CD4-positive, alpha-beta T cell treated with Interleukin-15 for 1 hour (primary cell): ENCODE data around the gene IMMP2L.
"Not testable (repeated sequence)": the region's sequence is repeated elsewhere in the genome, so short reads cannot be mapped to it uniquely, and the experiment has no call there.

Experiments used
- DNase-seq: peaks from one replicate; pipeline ENCODE4 v3.0.0-alpha.2; 2020

IMMP2L gene

GRCh38 chr7:111459065-111459756, 103.1 kb downstream of the IMMP2L start:
- no peak for DNase-seq

GRCh38 chr7:111450705-111451104, 111.6 kb downstream of the IMMP2L start:
- DNase-seq: not testable (repeated sequence)

- DNase-seq: not testable (repeated sequence)
Observed at GRCh38 chr7:111447502-111447901, 114.8 kb downstream of the IMMP2L start.

GRCh38 chr7:111439977-111440376, 122.3 kb downstream of the IMMP2L start:
- no peak for DNase-seq

- DNase-seq: no peak
Observed at GRCh38 chr7:111438369-111439289, 123.7 kb downstream of the IMMP2L start.

GRCh38 chr7:111437736-111438135, 124.6 kb downstream of the IMMP2L start:
- no peak for DNase-seq

GRCh38 chr7:111436608-111437007, 125.7 kb downstream of the IMMP2L start:
- DNase-seq: no peak

- no peak for DNase-seq
Observed at GRCh38 chr7:111433426-111433825, 128.9 kb downstream of the IMMP2L start.

- no peak for DNase-seq
Observed at GRCh38 chr7:111429781-111430180, 132.5 kb downstream of the IMMP2L start.

- DNase-seq: no peak
Observed at GRCh38 chr7:111424768-111425167, 137.5 kb downstream of the IMMP2L start.

GRCh38 chr7:111414374-111414773, 147.9 kb downstream of the IMMP2L start:
- DNase-seq: no peak

- no peak for DNase-seq
Observed at GRCh38 chr7:111413739-111414138, 148.6 kb downstream of the IMMP2L start.

GRCh38 chr7:111410899-111411298, 151.4 kb downstream of the IMMP2L start:
- no peak for DNase-seq

GRCh38 chr7:111409714-111410422, 152.4 kb downstream of the IMMP2L start:
- no peak for DNase-seq

GRCh38 chr7:111408724-111409123, 153.6 kb downstream of the IMMP2L start:
- no peak for DNase-seq

GRCh38 chr7:111407258-111407657, 155.0 kb downstream of the IMMP2L start:
- no peak for DNase-seq

GRCh38 chr7:111405621-111406020, 156.7 kb downstream of the IMMP2L start:
- no peak for DNase-seq

- DNase-seq: no peak
Observed at GRCh38 chr7:111401516-111401915, 160.8 kb downstream of the IMMP2L start.

GRCh38 chr7:111400088-111400487, 162.2 kb downstream of the IMMP2L start:
- no peak for DNase-seq

- DNase-seq: no peak
Observed at GRCh38 chr7:111394891-111395290, 167.4 kb downstream of the IMMP2L start.

- DNase-seq: no peak
Observed at GRCh38 chr7:111393011-111393754, 169.1 kb downstream of the IMMP2L start.

- DNase-seq: no peak
Observed at GRCh38 chr7:111392294-111392693, 170.0 kb downstream of the IMMP2L start.

GRCh38 chr7:111390000-111390399, 172.3 kb downstream of the IMMP2L start:
- DNase-seq: no peak
